Liver (tissue), 9 donors: ENCODE measurements around the gene WNT7B. TPM values are rescaled to one million over a fixed set of nuclear protein-coding genes. Genes with fewer than 3 reads are reported as not detected.

Experiments
- DNase-seq: peaks from one replicate; pipeline ENCODE4 v3.0.0-alpha.2; 2017; ENCODE audit warnings: low spot score
- H3K27ac ChIP-seq, 2 donors: one replicate each; pipeline ENCODE4 v1.7.0; 2013; ENCODE audit warnings: inconsistent platforms in 2 of 2, low read length in 2 of 2, control low read depth in 1 of 2, low read depth in 1 of 2, mild to moderate bottlenecking in 1 of 2
- H3K27me3 ChIP-seq, 4 donors: one replicate each; pipeline versions ENCODE4 v1.6.1 to v1.7.0; 2013; ENCODE audit warnings: low read length in 3 of 4, inconsistent platforms in 1 of 4, mild to moderate bottlenecking in 1 of 4, moderate library complexity in 1 of 4; ENCODE audit not compliant: control insufficient read depth in 4 of 4, insufficient read depth in 4 of 4
- H3K36me3 ChIP-seq, 4 donors: one replicate each; pipeline versions ENCODE4 v1.6.1 to v1.7.0; 2013; ENCODE audit warnings: low read length in 3 of 4, mild to moderate bottlenecking in 3 of 4, low read depth in 1 of 4, moderate library complexity in 1 of 4; ENCODE audit not compliant: control insufficient read depth in 4 of 4, insufficient read depth in 3 of 4
- H3K4me1 ChIP-seq, 4 donors: one replicate each; pipeline versions ENCODE4 v1.6.1 to v1.7.0; 2013; ENCODE audit warnings: low read length in 3 of 4, mild to moderate bottlenecking in 3 of 4, moderate library complexity in 1 of 4; ENCODE audit not compliant: control insufficient read depth in 4 of 4, insufficient read depth in 4 of 4
- H3K4me3 ChIP-seq, 3 donors: one replicate each; pipeline versions ENCODE4 v1.6.1 to v1.7.0; 2013; ENCODE audit warnings: low read length in 3 of 3, control low read depth in 1 of 3, low read depth in 1 of 3, mild to moderate bottlenecking in 1 of 3
- H3K9ac ChIP-seq, 2 donors: one replicate each; pipeline ENCODE4 v1.7.0; 2013; ENCODE audit warnings: low read length in 2 of 2, mild to moderate bottlenecking in 2 of 2, moderate library complexity in 2 of 2, control low read depth in 1 of 2, low read depth in 1 of 2
- H3K9me3 ChIP-seq, 4 donors: one replicate each; pipeline versions ENCODE4 v1.6.1 to v1.7.0; 2013; ENCODE audit warnings: low read length in 3 of 4; ENCODE audit not compliant: control insufficient read depth in 4 of 4
- EGR1 ChIP-seq, 2 donors: IDR thresholded peaks; 2 replicates each; pipeline ENCODE4 v1.6.1; 2016 to 2018; ENCODE audit warnings: antibody characterized with exemption in 2 of 2, low read depth in 2 of 2
- FOXA1 ChIP-seq: IDR thresholded peaks from 2 replicates; pipeline ENCODE4 v1.6.1; 2016; ENCODE audit warnings: antibody characterized with exemption
- FOXA2 ChIP-seq: IDR thresholded peaks from 2 replicates; pipeline ENCODE4 v1.6.1; 2016; ENCODE audit warnings: antibody characterized with exemption
- GABPA ChIP-seq, 2 donors: IDR thresholded peaks in 1 of 2; conservative IDR thresholded peaks in 1 of 2; 2 replicates each; pipeline ENCODE4 v1.6.1; 2016; ENCODE audit warnings: antibody characterized with exemption in 2 of 2, mild to moderate bottlenecking in 1 of 2, moderate library complexity in 1 of 2
- HNF4A ChIP-seq, 2 donors: conservative IDR thresholded peaks; 2 replicates each; pipeline ENCODE4 v1.6.1; 2016; ENCODE audit warnings: antibody characterized with exemption in 2 of 2, mild to moderate bottlenecking in 2 of 2
- HNF4G ChIP-seq: IDR thresholded peaks from 2 replicates; pipeline ENCODE4 v1.6.1; 2016; ENCODE audit warnings: antibody characterized with exemption
- JUND ChIP-seq, 2 donors: IDR thresholded peaks; 2 replicates each; pipeline ENCODE4 v1.6.1; 2016; ENCODE audit warnings: antibody characterized with exemption in 2 of 2
- NR2F2 ChIP-seq: IDR thresholded peaks from 2 replicates; pipeline ENCODE4 v1.6.1; 2016; ENCODE audit warnings: antibody characterized with exemption
- RAD21 ChIP-seq, 2 donors: IDR thresholded peaks; 2 replicates each; pipeline ENCODE4 v1.6.1; 2016; ENCODE audit warnings: antibody characterized with exemption in 2 of 2, mild to moderate bottlenecking in 2 of 2
- RXRA ChIP-seq, 2 donors: IDR thresholded peaks; 2 replicates each; pipeline ENCODE4 v1.6.1; 2017 to 2018; ENCODE audit warnings: antibody characterized with exemption in 2 of 2, mild to moderate bottlenecking in 1 of 2
- SP1 ChIP-seq: IDR thresholded peaks from 2 replicates; pipeline ENCODE4 v1.6.1; 2018; ENCODE audit warnings: antibody characterized with exemption, mild to moderate bottlenecking
- TAF1 ChIP-seq: conservative IDR thresholded peaks from 2 replicates; pipeline ENCODE4 v1.6.1; 2016; ENCODE audit warnings: antibody characterized with exemption, mild to moderate bottlenecking
- YY1 ChIP-seq: IDR thresholded peaks from 2 replicates; pipeline ENCODE4 v1.6.1; 2016; ENCODE audit warnings: antibody characterized with exemption, mild to moderate bottlenecking
- WGBS: extraction: QIAGEN DNeasy Blood & Tissue Kit; methylation state at CpG from one replicate; pipeline ENCODE4 v1.1.7; 2013; 5-methylcytosine and 5-hydroxymethylcytosine counted together
- polyA plus RNA-seq, 2 donors: library from polyadenylated mRNA; stranded (reverse) in 1 of 2; unstranded in 1 of 2; fragments of 200-250 nt in 1 of 2; fragments of >200 nt in 1 of 2; fragmentation: Nextera tagmentation in 1 of 2; extraction: Ambion mirVana in 1 of 2; gene quantifications; one replicate each; pipeline versions ENCODE4 v1.2.1 to v1.2.3, GENCODE V29; 2013 to 2015
- total RNA-seq, 2 donors: library from RNA; depleted of rRNA; stranded (reverse); fragments of >200 nt; gene quantifications; one replicate each; pipeline ENCODE4 v1.2.3, GENCODE V29; 2014
- TF ChIP-seq, protein P1 (sequence below): IDR thresholded peaks from 2 replicates; pipeline ENCODE4 v1.6.1; 2016; ENCODE audit warnings: antibody characterized with exemption
- TF ChIP-seq, protein P2 (sequence below): IDR thresholded peaks from 2 replicates; pipeline ENCODE4 v1.6.1; 2016; ENCODE audit warnings: antibody characterized with exemption
- TF ChIP-seq, protein P3 (sequence below): fragments of 150-350 bp; IDR thresholded peaks from 2 replicates; pipeline ENCODE4 v1.5.1; 2017; ENCODE audit warnings: improper control_type of control experiment, low read depth, low read length; ENCODE audit not compliant: missing input control
- TF ChIP-seq, protein P4 (sequence below): IDR thresholded peaks from 2 replicates; pipeline ENCODE4 v1.6.1; 2016; ENCODE audit warnings: antibody characterized with exemption, mild to moderate bottlenecking
- TF ChIP-seq, protein P5 (sequence below): IDR thresholded peaks from 2 replicates; pipeline ENCODE4 v1.6.1; 2016; ENCODE audit warnings: antibody characterized with exemption
- donor health status: healthy.
- donor health status: healthy.
- donor health status: healthy.
- donor health status: healthy.
- donor health status: healthy.

WNT7B gene
- total and polyA plus RNA-seq, 4 donors, result 0.06 to 0.28 TPM; not detected in 2

DNA sequence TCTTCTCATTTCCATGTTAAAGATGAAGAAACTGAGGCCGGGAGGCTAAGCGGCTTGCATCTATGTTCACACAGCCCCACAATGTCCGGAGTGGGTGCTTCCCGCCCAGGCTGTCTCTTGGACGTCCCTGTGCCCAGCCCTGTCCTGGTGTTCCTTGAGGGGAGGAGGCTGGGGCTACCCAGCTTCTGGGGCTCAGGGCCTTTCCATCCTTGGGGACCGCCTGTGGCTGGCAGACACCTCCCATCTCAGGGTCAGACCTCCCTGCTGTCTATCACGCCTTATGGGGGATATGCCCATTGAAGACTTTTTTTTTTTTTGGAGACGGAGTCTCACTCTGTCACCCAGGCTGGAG, 95.5 kb downstream of the WNT7B start:
- DNase-seq, result no peak
- no peak overlapping the region for H3K9ac ChIP-seq
- peaks cover 0 to 13% (median 2%) of the 10 kb centered on the region in 4 donors for H3K27me3 ChIP-seq
- H3K9me3 ChIP-seq, result no peaks in the 10 kb centered on the region
- H3K27ac ChIP-seq, result no peak overlapping the region
- no peaks in the 10 kb centered on the region for H3K36me3 ChIP-seq
- no peak overlapping the region for H3K4me3 ChIP-seq
- no peaks in the 10 kb centered on the region for H3K4me1 ChIP-seq
- no peak for TF ChIP-seq JUND (IDR thresholded peaks at IDR 0.05)
- TF ChIP-seq GABPA (IDR thresholded peaks at IDR 0.05 in 1 of 2, conservative IDR thresholded peaks at IDR 0.05 in 1 of 2), result no peak
- TF ChIP-seq HNF4G, result no peak
- TF ChIP-seq EGR1 (IDR thresholded peaks at IDR 0.05; ENCODE audit: low read depth in 2 of 2), result no peak
- TF ChIP-seq YY1, result no peak
- TF ChIP-seq, protein P1, sequence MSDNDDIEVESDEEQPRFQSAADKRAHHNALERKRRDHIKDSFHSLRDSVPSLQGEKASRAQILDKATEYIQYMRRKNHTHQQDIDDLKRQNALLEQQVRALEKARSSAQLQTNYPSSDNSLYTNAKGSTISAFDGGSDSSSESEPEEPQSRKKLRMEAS, result no peak
- TF ChIP-seq SP1, result no peak
- TF ChIP-seq FOXA2, result no peak
- TF ChIP-seq, protein P2, sequence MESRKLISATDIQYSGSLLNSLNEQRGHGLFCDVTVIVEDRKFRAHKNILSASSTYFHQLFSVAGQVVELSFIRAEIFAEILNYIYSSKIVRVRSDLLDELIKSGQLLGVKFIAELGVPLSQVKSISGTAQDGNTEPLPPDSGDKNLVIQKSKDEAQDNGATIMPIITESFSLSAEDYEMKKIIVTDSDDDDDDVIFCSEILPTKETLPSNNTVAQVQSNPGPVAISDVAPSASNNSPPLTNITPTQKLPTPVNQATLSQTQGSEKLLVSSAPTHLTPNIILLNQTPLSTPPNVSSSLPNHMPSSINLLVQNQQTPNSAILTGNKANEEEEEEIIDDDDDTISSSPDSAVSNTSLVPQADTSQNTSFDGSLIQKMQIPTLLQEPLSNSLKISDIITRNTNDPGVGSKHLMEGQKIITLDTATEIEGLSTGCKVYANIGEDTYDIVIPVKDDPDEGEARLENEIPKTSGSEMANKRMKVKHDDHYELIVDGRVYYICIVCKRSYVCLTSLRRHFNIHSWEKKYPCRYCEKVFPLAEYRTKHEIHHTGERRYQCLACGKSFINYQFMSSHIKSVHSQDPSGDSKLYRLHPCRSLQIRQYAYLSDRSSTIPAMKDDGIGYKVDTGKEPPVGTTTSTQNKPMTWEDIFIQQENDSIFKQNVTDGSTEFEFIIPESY, result no peak
- no peak for TF ChIP-seq RXRA (IDR thresholded peaks at IDR 0.05)
- TF ChIP-seq, protein P3, sequence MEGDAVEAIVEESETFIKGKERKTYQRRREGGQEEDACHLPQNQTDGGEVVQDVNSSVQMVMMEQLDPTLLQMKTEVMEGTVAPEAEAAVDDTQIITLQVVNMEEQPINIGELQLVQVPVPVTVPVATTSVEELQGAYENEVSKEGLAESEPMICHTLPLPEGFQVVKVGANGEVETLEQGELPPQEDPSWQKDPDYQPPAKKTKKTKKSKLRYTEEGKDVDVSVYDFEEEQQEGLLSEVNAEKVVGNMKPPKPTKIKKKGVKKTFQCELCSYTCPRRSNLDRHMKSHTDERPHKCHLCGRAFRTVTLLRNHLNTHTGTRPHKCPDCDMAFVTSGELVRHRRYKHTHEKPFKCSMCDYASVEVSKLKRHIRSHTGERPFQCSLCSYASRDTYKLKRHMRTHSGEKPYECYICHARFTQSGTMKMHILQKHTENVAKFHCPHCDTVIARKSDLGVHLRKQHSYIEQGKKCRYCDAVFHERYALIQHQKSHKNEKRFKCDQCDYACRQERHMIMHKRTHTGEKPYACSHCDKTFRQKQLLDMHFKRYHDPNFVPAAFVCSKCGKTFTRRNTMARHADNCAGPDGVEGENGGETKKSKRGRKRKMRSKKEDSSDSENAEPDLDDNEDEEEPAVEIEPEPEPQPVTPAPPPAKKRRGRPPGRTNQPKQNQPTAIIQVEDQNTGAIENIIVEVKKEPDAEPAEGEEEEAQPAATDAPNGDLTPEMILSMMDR, result no peak
- TF ChIP-seq, protein P4, sequence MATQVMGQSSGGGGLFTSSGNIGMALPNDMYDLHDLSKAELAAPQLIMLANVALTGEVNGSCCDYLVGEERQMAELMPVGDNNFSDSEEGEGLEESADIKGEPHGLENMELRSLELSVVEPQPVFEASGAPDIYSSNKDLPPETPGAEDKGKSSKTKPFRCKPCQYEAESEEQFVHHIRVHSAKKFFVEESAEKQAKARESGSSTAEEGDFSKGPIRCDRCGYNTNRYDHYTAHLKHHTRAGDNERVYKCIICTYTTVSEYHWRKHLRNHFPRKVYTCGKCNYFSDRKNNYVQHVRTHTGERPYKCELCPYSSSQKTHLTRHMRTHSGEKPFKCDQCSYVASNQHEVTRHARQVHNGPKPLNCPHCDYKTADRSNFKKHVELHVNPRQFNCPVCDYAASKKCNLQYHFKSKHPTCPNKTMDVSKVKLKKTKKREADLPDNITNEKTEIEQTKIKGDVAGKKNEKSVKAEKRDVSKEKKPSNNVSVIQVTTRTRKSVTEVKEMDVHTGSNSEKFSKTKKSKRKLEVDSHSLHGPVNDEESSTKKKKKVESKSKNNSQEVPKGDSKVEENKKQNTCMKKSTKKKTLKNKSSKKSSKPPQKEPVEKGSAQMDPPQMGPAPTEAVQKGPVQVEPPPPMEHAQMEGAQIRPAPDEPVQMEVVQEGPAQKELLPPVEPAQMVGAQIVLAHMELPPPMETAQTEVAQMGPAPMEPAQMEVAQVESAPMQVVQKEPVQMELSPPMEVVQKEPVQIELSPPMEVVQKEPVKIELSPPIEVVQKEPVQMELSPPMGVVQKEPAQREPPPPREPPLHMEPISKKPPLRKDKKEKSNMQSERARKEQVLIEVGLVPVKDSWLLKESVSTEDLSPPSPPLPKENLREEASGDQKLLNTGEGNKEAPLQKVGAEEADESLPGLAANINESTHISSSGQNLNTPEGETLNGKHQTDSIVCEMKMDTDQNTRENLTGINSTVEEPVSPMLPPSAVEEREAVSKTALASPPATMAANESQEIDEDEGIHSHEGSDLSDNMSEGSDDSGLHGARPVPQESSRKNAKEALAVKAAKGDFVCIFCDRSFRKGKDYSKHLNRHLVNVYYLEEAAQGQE, result no peak
- TF ChIP-seq NR2F2, result no peak
- no peak for TF ChIP-seq FOXA1
- TF ChIP-seq RAD21 (IDR thresholded peaks at IDR 0.05), result no peak
- no peak for TF ChIP-seq TAF1
- TF ChIP-seq, protein P5, sequence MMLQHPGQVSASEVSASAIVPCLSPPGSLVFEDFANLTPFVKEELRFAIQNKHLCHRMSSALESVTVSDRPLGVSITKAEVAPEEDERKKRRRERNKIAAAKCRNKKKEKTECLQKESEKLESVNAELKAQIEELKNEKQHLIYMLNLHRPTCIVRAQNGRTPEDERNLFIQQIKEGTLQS, result no peak
- TF ChIP-seq HNF4A (conservative IDR thresholded peaks at IDR 0.05), result no peak
- 75% methylated on average over 8 of the region's 8 CpGs for WGBS
